Measurements from ENCODE around the gene SFN. TPM values are rescaled to one million over a fixed set of nuclear protein-coding genes. Genes with fewer than 3 reads are reported as not detected.

Gene SFN
- total and polyA plus RNA-seq, 2 of the 13 experiments (the other 11 are each of a cell fraction or from before 2014, with no cell fraction given): 4.3 to 5.6 TPM

DNA sequence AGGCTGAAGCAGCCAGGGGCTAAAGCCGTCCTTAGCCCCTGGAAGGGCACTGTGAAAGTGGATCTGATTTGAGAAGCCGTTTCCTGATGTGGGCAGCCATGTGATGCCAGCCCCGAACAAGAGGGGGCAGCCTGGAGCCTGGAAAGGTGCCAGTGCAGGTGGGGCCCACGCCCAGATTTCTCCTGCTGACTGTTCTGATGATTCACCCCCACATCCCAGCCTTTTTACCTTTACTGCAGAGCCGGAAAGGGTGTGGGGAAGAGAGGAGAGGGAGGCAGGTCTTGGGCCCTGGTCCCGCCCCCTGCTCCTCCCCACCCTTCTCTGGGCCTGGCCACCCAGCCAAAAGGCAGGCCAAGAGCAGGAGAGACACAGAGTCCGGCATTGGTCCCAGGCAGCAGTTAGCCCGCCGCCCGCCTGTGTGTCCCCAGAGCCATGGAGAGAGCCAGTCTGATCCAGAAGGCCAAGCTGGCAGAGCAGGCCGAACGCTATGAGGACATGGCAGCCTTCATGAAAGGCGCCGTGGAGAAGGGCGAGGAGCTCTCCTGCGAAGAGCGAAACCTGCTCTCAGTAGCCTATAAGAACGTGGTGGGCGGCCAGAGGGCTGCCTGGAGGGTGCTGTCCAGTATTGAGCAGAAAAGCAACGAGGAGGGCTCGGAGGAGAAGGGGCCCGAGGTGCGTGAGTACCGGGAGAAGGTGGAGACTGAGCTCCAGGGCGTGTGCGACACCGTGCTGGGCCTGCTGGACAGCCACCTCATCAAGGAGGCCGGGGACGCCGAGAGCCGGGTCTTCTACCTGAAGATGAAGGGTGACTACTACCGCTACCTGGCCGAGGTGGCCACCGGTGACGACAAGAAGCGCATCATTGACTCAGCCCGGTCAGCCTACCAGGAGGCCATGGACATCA, at the start of gene SFN (continued):
- TF ChIP-seq ATF7 (IDR thresholded peaks at IDR 0.05): no peak
- TF ChIP-seq ATF7 (CRISPR knock-in tag; IDR thresholded peaks at IDR 0.05): no peak
- TF ChIP-seq POLR2G (IDR thresholded peaks at IDR 0.05; ENCODE audit: low read depth, low read length): peak; percentile 82
- no peak for TF ChIP-seq RORA (CRISPR knock-in tag; IDR thresholded peaks at IDR 0.05)
- TF ChIP-seq LCORL (IDR thresholded peaks at IDR 0.05): no peak
- peak; percentile 33; the same call in 1 of the 2 replicates for TF ChIP-seq LCORL (CRISPR knock-in tag; IDR thresholded peaks at IDR 0.05)
- TF ChIP-seq NAIF1 (CRISPR knock-in tag; IDR thresholded peaks at IDR 0.05; ENCODE audit: borderline replicate concordance): no peak
- TF ChIP-seq ELF1 (CRISPR knock-in tag; IDR thresholded peaks at IDR 0.05): no peak; the same call in 1 of the 2 replicates
- TF ChIP-seq, protein P1, sequence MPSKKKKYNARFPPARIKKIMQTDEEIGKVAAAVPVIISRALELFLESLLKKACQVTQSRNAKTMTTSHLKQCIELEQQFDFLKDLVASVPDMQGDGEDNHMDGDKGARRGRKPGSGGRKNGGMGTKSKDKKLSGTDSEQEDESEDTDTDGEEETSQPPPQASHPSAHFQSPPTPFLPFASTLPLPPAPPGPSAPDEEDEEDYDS (CRISPR knock-in tag; IDR thresholded peaks at IDR 0.05): peak; percentile 90
- TF ChIP-seq ZFP37 (CRISPR knock-in tag; IDR thresholded peaks at IDR 0.05; ENCODE audit: borderline replicate concordance): no peak
- TF ChIP-seq KDM2A (CRISPR knock-in tag; IDR thresholded peaks at IDR 0.05; ENCODE audit: borderline replicate concordance, low read depth): no peak
- no peak for TF ChIP-seq ZMYM3 (CRISPR knock-in tag; IDR thresholded peaks at IDR 0.05)
- no peak for TF ChIP-seq MEF2D (CRISPR knock-in tag; IDR thresholded peaks at IDR 0.05)
- no peak for TF ChIP-seq POGZ (CRISPR knock-in tag; IDR thresholded peaks at IDR 0.05)
- no peak for TF ChIP-seq NFKB2 (CRISPR knock-in tag; IDR thresholded peaks at IDR 0.05; ENCODE audit: borderline replicate concordance)
- no peak for TF ChIP-seq ZIK1 (CRISPR knock-in tag; IDR thresholded peaks at IDR 0.05; ENCODE audit: borderline replicate concordance, low read depth)
- TF ChIP-seq ZNF317 (CRISPR knock-in tag; IDR thresholded peaks at IDR 0.05): no peak
- no peak for TF ChIP-seq NRL (CRISPR knock-in tag; IDR thresholded peaks at IDR 0.05; ENCODE audit: borderline replicate concordance)
- no peak for TF ChIP-seq ZSCAN30 (CRISPR knock-in tag; IDR thresholded peaks at IDR 0.05)
- TF ChIP-seq, protein P2, sequence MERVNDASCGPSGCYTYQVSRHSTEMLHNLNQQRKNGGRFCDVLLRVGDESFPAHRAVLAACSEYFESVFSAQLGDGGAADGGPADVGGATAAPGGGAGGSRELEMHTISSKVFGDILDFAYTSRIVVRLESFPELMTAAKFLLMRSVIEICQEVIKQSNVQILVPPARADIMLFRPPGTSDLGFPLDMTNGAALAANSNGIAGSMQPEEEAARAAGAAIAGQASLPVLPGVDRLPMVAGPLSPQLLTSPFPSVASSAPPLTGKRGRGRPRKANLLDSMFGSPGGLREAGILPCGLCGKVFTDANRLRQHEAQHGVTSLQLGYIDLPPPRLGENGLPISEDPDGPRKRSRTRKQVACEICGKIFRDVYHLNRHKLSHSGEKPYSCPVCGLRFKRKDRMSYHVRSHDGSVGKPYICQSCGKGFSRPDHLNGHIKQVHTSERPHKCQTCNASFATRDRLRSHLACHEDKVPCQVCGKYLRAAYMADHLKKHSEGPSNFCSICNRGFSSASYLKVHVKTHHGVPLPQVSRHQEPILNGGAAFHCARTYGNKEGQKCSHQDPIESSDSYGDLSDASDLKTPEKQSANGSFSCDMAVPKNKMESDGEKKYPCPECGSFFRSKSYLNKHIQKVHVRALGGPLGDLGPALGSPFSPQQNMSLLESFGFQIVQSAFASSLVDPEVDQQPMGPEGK (CRISPR knock-in tag; IDR thresholded peaks at IDR 0.05): peak; percentile 52; the same call in 1 of the 2 replicates
- TF ChIP-seq, protein P3, sequence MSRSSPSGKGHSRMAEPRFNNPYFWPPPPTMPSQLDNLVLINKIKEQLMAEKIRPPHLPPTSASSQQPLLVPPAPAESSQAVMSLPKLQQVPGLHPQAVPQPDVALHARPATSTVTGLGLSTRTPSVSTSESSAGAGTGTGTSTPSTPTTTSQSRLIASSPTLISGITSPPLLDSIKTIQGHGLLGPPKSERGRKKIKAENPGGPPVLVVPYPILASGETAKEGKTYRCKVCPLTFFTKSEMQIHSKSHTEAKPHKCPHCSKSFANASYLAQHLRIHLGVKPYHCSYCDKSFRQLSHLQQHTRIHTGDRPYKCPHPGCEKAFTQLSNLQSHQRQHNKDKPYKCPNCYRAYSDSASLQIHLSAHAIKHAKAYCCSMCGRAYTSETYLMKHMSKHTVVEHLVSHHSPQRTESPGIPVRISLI (CRISPR knock-in tag; IDR thresholded peaks at IDR 0.05; ENCODE audit: borderline replicate concordance): no peak
- no peak for TF ChIP-seq ZNF720 (CRISPR knock-in tag; IDR thresholded peaks at IDR 0.05)
- TF ChIP-seq CBX1 (IDR thresholded peaks at IDR 0.05; ENCODE audit: low read depth): no peak
- TF ChIP-seq, protein P4, sequence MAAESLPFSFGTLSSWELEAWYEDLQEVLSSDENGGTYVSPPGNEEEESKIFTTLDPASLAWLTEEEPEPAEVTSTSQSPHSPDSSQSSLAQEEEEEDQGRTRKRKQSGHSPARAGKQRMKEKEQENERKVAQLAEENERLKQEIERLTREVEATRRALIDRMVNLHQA (CRISPR knock-in tag; IDR thresholded peaks at IDR 0.05): no peak
- TF ChIP-seq ZNF530 (CRISPR knock-in tag; IDR thresholded peaks at IDR 0.05; ENCODE audit: low read depth): no peak
- no peak for TF ChIP-seq CC2D1A (CRISPR knock-in tag; IDR thresholded peaks at IDR 0.05)
- TF ChIP-seq, protein P5, sequence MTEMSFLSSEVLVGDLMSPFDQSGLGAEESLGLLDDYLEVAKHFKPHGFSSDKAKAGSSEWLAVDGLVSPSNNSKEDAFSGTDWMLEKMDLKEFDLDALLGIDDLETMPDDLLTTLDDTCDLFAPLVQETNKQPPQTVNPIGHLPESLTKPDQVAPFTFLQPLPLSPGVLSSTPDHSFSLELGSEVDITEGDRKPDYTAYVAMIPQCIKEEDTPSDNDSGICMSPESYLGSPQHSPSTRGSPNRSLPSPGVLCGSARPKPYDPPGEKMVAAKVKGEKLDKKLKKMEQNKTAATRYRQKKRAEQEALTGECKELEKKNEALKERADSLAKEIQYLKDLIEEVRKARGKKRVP (CRISPR knock-in tag; IDR thresholded peaks at IDR 0.05): no peak

All from HepG2 (cell line).